GM18498 (cell line): ENCODE measurements around the gene RELL2.
"Not testable (repeated sequence)": the region's sequence is repeated elsewhere in the genome, so short reads cannot be mapped to it uniquely, and the experiment has no call there.

Experiments used
- ATAC-seq: cut with Tn5 transposase; IDR thresholded peaks from one replicate; pipeline ENCODE4 v1.9.1; 2021; ENCODE audit warnings: mild to moderate bottlenecking, moderate library complexity; ENCODE audit not compliant: unreplicated experiment

RELL2 gene

GRCh38 chr5:141636413-141637122 is at the start of gene RELL2, which contains the start of gene HDAC3:
RELL2 (plus strand) TSS chr5:141636997; CDS start chr5:141638226, 1,229 bp downstream.
HDAC3 (minus strand) TSS chr5:141636849; CDS start chr5:141636790, 59 bp downstream.
- ATAC-seq = peak; percentile 78

- ATAC-seq = no peak
These were observed 46.7 kb upstream of the RELL2 start for GRCh38 chr5:141590127-141590526.

- ATAC-seq = no peak
These were observed 39.9 kb upstream of the RELL2 start for GRCh38 chr5:141596867-141597266.

DNA sequence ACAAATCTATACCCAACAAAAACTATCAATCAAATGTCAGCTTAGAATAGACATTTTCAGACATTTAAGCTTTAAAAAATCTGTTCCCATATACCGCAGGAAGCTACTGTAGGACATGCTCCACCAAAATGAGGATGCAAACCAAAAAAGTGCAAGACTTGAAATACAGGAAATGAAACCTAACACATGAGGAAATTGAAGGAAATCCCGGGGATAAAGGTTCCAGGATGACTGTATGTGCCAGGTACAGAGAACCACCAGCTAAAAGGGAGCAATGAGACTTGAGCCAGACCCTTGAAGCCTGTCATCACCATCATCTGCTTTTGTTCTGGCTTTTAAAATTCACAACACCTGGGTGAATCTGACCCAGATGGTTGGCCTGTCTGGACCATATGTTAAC is 39.4 kb upstream of the RELL2 start:
- no peak for ATAC-seq

DNA sequence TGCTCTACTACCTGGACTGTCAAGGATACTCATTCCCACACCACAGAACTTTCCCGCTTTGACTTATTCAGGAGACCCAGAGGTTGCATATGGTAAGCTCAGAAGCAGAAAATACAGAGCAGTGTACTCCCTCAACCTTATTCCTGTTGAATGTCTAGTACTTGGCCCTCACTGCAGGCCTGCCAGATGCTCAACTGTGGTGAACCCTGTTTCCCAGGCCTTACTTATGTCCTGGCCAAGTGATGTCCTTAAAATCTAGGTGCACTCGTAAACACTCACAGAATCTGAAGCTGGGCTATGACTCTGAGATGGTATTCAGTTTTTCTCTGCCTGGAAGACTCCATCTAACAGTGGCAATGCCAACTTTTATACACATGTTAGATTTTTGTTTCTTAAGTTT is 39.0 kb upstream of the RELL2 start:
- no peak for ATAC-seq

DNA sequence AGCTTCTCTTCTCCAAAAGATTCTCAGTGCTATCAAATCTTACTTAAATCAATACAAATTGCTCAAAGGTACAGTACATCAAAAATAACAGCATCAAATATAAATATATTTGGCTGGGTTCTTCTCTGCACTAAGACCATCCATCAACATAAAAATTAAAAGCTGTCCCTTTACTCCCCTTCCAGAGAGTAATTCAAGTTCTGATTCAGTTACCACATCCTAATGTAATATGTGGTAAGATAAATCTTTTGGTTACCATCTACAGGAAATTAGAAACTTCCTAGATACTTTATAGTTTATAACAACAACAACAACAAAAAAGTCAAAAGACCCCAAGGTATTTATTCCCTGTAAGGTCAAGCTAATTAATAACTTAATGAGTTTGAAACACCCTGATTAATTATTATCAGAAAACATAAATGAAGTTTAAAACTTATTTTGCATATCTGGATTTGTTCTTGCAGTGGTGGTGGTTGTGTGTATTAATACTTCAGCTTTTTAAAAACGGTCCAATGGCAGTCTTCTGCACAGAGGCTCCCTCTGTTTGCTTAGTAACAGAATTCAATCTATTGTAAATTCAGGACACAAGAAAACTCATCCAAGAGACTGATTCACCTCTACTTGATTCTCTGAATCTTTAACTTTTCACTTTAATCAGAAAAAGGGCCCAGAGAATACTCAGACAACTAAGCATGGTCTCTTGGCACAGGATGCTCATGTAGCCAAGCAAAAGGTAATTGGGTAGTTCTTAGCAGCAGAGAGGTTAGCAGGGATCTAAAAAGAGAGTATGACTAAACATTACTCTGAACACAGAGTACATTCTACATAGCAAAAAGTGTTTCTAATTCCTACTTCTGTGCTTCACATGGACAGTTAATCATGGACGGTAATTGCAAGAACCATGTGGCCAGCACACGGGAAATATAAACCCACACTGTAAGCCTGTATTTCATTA is 38.1 kb upstream of the RELL2 start:
- peak; percentile 49 for ATAC-seq

DNA sequence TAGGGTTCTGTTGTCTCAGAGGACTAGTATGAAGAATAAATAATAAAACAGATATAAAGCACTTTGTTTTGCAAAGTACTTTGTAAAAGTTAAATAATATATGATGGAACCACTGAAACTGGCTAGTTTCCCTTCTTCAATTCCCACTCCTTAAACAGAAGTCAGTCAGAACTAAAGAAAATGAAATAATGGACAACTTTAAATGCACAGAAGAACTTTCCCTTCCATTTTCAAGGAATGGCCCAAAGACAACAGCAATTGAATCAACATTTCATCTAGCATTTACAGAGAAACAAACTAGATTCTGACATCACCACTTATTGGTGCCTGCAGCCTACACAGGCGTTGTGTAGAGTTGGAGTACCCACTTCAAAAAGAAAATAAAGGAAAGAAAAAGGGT is 34.2 kb upstream of the RELL2 start:
- ATAC-seq = no peak

- no peak for ATAC-seq
These were observed 32.7 kb upstream of the RELL2 start for GRCh38 chr5:141603923-141604717.

DNA sequence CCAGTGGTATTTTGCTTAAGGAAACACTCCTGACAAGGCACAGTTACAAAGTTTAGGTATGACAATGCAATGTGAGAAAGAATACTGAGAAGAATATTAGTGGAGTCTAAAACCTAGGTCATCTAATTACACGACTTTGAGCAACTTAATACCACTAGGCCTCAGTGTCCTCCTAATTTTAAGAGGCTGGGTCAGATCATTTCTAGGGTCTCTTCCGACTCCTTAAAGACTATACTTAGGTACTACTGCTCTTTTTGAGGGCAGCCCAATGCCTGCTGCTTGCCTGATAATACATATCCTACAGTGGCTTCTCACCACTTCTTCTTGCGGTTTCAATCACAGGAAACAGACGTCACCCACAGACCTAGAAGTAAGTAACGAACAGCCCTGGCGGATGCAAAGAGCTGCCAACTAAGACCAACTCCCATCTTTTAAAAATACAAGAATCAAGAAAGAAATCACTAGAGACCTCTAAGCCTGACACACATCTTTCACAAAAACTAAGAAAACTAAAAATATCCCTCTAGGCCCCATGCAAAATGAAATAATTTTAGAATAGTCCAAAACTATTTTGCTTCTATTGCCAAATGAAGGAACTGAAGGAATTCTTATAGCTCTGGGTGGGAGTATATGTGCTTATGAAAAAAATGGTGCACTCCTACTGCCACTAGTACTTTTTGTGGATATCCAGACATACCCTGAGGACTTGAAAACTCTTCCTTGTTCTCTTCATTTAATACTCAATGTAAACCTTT is 31.1 kb upstream of the RELL2 start:
- ATAC-seq = peak; percentile 98

DNA sequence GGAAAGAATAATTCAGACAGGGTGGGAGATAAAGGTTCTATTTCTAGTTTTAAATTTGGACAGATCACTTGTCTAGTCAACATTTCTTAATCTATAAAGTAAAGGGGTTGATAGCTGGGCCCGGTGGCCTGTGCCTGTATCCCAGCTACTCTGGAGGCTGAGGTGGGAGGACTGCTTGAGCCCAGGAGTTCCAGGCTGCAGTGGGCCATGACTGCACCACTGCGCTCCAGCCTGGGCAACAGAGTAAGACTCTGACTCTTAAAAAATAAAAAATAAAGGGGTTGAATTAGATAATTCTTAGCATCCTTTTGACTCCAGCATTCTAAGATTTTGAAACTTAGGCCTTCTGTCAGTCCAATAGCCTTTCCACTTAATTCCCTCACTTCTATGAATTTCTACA is 28.8 kb upstream of the RELL2 start:
- no peak for ATAC-seq

DNA sequence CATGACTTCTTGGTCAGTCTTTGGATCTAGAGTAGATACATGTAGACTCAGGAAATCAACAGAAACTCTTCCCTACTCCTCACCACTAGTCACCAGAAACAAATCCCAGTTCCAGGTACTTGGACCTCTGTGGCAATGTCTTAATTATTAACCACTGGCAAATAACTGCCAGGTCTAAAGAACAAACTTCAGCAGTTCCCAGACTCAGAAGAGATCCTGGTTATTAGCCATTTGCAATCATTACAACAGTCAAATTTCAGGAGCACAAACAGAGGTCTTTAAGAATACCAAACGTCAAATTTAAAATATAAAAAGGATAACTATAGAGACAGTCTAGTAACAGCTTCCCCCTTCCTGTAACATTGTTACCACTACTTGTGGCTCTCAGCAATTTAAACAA is 28.2 kb upstream of the RELL2 start:
- ATAC-seq = no peak

- no peak for ATAC-seq
These were observed 27.8 kb upstream of the RELL2 start for GRCh38 chr5:141609044-141609443.

DNA sequence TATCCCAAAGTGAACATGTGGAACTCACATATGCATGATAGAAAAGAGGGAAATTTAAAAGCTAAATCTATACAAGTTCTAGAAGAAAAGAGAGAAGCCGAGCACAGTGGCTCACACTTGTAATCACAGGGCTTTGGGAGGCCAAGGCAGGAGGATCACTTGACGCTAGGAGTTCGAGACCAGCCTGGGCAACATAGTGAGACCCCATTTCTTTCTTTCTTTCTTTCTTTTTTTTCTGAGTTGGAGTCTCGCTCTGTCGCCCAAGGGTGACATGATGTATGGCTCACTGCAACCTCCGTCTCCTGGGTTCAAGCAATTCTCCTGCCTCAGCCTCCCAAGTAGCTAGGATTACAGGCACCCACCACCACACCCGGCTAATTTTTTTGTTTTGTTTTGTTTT is 26.9 kb upstream of the RELL2 start:
- ATAC-seq = not testable (repeated sequence)

- ATAC-seq = no peak
These were observed 25.5 kb upstream of the RELL2 start for GRCh38 chr5:141611289-141611688.

DNA sequence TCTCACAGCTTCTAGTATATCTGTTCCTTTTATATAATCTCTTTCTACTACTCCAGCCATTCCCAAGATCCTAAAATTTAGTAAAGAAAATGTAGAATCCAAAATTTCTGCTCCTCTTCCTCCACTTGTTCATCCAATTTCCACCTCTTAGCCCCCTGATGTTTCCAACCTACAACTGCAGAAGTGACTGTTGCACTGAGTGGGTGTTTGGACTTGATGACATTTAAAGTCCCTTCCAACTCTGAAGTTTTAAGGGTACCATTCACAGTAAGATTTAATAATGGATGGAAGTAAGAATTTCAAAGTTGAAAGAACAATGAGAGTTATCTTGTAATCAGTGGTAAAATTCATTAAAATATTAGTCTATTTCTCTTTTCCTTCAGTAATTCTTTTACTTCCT is 23.5 kb upstream of the RELL2 start:
- no peak for ATAC-seq

GRCh38 chr5:141615991-141616720 is 20.6 kb upstream of the RELL2 start:
- no peak for ATAC-seq

- ATAC-seq = no peak
These were observed 19.7 kb upstream of the RELL2 start for GRCh38 chr5:141617128-141617527.

- ATAC-seq = no peak
These were observed 19.1 kb upstream of the RELL2 start for GRCh38 chr5:141617682-141618029.

DNA sequence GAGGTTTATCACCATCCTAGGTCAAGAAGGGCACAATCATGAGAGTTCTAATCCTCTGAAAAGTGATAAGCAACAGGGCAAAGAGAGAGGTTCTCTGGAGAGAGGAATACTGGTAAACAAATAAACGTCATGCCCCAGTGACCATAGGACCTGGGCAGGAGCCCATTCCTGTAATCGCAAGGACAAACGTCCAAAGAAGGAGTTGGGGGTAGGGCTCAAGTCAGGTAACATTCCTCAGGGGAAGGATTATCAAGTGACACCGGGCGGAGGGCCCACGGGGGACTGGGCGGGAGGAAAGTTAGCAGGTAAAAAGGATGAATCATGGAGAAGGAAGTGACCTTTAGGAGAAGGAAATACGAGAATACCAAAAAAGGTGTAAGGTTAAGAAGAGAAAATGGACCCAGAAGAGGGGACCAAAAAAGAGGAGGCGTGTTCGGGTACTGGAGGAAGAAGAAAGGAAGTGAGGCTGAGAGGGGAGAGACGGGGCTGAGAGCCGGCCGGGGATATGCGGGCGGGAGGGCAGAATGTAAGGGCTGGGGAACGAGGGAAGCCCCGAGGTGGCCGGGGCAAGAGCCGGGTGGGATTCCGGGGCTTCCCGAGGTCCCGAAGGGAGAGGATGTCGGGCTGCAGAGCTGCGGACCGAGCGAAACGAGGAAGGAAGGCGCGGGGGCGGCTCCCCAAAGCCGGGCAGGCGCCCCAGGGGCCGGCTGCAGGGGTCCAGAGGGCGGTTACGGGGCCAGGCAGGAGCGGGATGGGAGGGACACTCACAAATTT is 18.6 kb upstream of the RELL2 start:
- peak; percentile 33 for ATAC-seq
